Thoracic aorta (tissue), 2 donors: ENCODE data around the gene RBMS3. TPM values are rescaled to one million over a fixed set of nuclear protein-coding genes. Genes with fewer than 3 reads are reported as not detected.

Experiments used
- ATAC-seq: fragments of 150-250 bp; one replicate; pipeline ENCODE4 v1.8.0; 2017; ENCODE audit warnings: low read depth; ENCODE audit not compliant: insufficient number of reproducible peaks, low FRiP score
- DNase-seq: peaks from one replicate; pipeline ENCODE4 v3.0.0-alpha.2; 2020; ENCODE audit warnings: low spot score
- H3K27ac ChIP-seq, 2 donors: fragments of 200-600 bp; sonication (generic); 1 replicate in 1 of 2; 2 replicates in 1 of 2; pipeline ENCODE4 v1.5.1; 2016; ENCODE audit warnings: mild to moderate bottlenecking in 2 of 2, moderate library complexity in 2 of 2
- H3K27me3 ChIP-seq: fragments of 200-600 bp; sonication (generic); replicated peaks from 2 replicates; pipeline ENCODE4 v1.6.0; 2016; ENCODE audit warnings: mild to moderate bottlenecking; ENCODE audit not compliant: insufficient read depth
- H3K36me3 ChIP-seq: fragments of 200-600 bp; sonication (generic); one replicate; pipeline ENCODE4 v1.5.1; 2016
- H3K4me1 ChIP-seq, 2 donors: fragments of 200-600 bp; sonication (generic); 1 replicate in 1 of 2; 2 replicates in 1 of 2; pipeline versions ENCODE4 v1.5.1 to v1.6.0; 2016; ENCODE audit warnings: low read depth in 2 of 2, mild to moderate bottlenecking in 1 of 2; ENCODE audit not compliant: control insufficient read depth in 1 of 2
- H3K4me3 ChIP-seq: fragments of 200-600 bp; sonication (generic); 2 replicates; pipeline ENCODE4 v1.5.1; 2016; ENCODE audit warnings: mild to moderate bottlenecking
- H3K9me3 ChIP-seq: fragments of 200-600 bp; sonication (generic); 2 replicates; pipeline ENCODE4 v1.5.1; 2016
- total RNA-seq, 2 donors: library from RNA; depleted of rRNA; stranded (reverse); fragments of >200 nt; gene quantifications; one replicate each; pipeline versions ENCODE4 v1.1.0 to v1.2.3, GENCODE V29; 2016
- TF ChIP-seq, protein P1 (sequence below): fragments of 200-600 bp; sonication (generic); IDR thresholded peaks from one replicate; pipeline ENCODE4 v1.5.1; 2019; ENCODE audit warnings: antibody characterized with exemption

RBMS3 gene
- total RNA-seq, 2 donors from 2014 or later, result 149 to 186 TPM

DNA sequence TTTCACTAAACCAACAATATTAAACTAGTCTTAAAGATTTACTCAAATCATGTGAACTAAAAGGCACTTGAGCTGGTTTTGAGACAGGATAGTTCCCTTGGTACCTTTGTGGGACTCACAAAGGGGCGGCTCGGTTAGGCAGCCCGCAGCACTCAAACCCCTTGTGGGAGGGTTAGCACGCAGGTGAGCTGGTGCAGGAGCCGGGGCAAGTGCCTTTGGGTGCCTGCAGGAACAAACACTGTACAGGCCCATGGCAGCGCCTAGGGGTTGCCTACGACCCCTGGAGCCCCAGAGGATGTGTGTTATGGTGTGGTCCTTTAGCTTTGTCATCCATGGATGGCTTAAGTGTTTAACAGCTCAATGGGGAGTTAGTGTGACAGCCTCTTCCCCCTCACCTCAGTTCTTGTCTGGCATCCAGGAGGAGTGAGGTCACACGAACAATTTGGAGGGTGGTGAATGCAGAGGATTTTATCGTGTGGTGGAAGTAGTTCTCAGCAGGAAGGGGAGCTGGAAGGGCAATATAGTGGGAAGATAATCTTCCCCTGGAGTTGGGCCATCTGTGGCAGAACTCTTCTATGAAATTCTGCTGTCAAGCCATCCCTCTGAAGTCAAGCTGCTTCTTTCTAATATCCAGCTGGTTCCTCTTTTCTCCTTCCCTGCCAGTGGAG lies 470.9 kb downstream of the RBMS3 start:
- Histone ChIP-seq H3K4me3 (no peak overlapping the region), H3K4me1 (peaks cover 22 to 57% of the 10 kb centered on the region in 2 donors), H3K36me3 (no peaks in the 10 kb centered on the region), H3K27me3 (no peaks in the 10 kb centered on the region), H3K27ac (peak overlapping the region; percentile 19 to 60), H3K9me3 (no peaks in the 10 kb centered on the region)
- TF ChIP-seq, protein P1, sequence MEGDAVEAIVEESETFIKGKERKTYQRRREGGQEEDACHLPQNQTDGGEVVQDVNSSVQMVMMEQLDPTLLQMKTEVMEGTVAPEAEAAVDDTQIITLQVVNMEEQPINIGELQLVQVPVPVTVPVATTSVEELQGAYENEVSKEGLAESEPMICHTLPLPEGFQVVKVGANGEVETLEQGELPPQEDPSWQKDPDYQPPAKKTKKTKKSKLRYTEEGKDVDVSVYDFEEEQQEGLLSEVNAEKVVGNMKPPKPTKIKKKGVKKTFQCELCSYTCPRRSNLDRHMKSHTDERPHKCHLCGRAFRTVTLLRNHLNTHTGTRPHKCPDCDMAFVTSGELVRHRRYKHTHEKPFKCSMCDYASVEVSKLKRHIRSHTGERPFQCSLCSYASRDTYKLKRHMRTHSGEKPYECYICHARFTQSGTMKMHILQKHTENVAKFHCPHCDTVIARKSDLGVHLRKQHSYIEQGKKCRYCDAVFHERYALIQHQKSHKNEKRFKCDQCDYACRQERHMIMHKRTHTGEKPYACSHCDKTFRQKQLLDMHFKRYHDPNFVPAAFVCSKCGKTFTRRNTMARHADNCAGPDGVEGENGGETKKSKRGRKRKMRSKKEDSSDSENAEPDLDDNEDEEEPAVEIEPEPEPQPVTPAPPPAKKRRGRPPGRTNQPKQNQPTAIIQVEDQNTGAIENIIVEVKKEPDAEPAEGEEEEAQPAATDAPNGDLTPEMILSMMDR, result no peak
- no peak for DNase-seq
- no peak for ATAC-seq

DNA sequence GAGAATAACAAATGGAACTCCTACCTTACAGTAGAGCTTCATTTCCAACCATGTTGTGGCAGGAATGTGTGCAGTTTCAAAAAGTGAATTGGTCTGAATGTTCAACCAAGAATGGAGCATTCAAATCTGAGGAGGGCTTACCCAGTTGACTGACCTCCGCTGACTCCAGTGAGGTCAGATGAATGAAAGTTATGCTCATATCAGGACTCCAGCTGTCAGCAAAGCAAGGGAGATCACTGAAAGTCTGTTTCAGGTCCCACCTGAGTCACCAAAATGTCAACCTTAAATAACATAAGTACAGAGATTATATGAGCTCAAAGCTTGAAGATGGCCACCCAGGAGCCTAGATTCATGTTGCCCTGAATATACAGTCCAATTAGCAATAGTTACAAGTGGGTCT lies 473.5 kb downstream of the RBMS3 start:
- Histone ChIP-seq H3K4me1 (peaks cover 15 to 60% of the 10 kb centered on the region in 2 donors), H3K27ac (peak overlapping the region; percentile 21 to 80), H3K27me3 (no peaks in the 10 kb centered on the region), H3K4me3 (no peak overlapping the region), H3K9me3 (no peaks in the 10 kb centered on the region), H3K36me3 (no peaks in the 10 kb centered on the region)
- DNase-seq, result no peak
- TF ChIP-seq, protein P1, result no peak
- ATAC-seq, result no peak

- no peaks in the 10 kb centered on the region for H3K27me3 ChIP-seq
- H3K4me3 ChIP-seq, result no peak overlapping the region
- H3K4me1 ChIP-seq, result peaks cover 26 to 66% of the 10 kb centered on the region in 2 donors
Observed at GRCh38 chr3:29755416-29755815, 474.5 kb downstream of the RBMS3 start.

GRCh38 chr3:29757054-29757777 lies 476.3 kb downstream of the RBMS3 start:
- no peaks in the 10 kb centered on the region for H3K36me3 ChIP-seq
- DNase-seq (no peak), ATAC-seq (no peak)
- H3K4me1 ChIP-seq, result peaks cover 25 to 67% of the 10 kb centered on the region in 2 donors
- H3K27me3 ChIP-seq, result no peaks in the 10 kb centered on the region
- TF ChIP-seq, protein P1, result no peak
- no peak overlapping the region for H3K4me3 ChIP-seq
- H3K9me3 ChIP-seq, result no peaks in the 10 kb centered on the region
- peak overlapping the region; percentile 78 to 80 for H3K27ac ChIP-seq

More at GRCh38 chr3:29755416-29755815, 474.5 kb downstream of the RBMS3 start:
- DNase-seq, result no peak
- no peaks in the 10 kb centered on the region for H3K36me3 ChIP-seq
- peak overlapping the region; percentile 47 to 80 for H3K27ac ChIP-seq
- TF ChIP-seq, protein P1, result no peak
- no peak for ATAC-seq
- no peaks in the 10 kb centered on the region for H3K9me3 ChIP-seq

- no peak overlapping the region for H3K4me3 ChIP-seq
Observed at GRCh38 chr3:29758108-29758433, 477.2 kb downstream of the RBMS3 start.

More at GRCh38 chr3:29758108-29758433, 477.2 kb downstream of the RBMS3 start:
- no peak for DNase-seq
- peaks cover 25 to 59% of the 10 kb centered on the region in 2 donors for H3K4me1 ChIP-seq
- peak overlapping the region; percentile 78 to 80 for H3K27ac ChIP-seq
- H3K36me3 ChIP-seq, result no peaks in the 10 kb centered on the region
- H3K9me3 ChIP-seq, result no peaks in the 10 kb centered on the region
- TF ChIP-seq, protein P1, result no peak
- no peaks in the 10 kb centered on the region for H3K27me3 ChIP-seq
- no peak for ATAC-seq
